HepG2 (cell line): ENCODE data around the gene ATP9A. TPM values are rescaled to one million over a fixed set of nuclear protein-coding genes. Genes with fewer than 3 reads are reported as not detected.

Source experiments
- ARID3A ChIP-seq: IDR thresholded peaks from 2 replicates; pipeline ENCODE4 v1.6.1; 2012; ENCODE audit warnings: low read depth, low read length, improper control_type of control experiment
- GRHL1 ChIP-seq: sonication (generic); formaldehyde crosslinking; conservative IDR thresholded peaks from 2 replicates; pipeline ENCODE4 v1.8.0; 2022; ENCODE audit warnings: missing genetic modification reagents
- IKZF4 ChIP-seq: sonication (generic); formaldehyde crosslinking; IDR thresholded peaks from 2 replicates; pipeline ENCODE4 v1.5.1; 2020; ENCODE audit warnings: borderline replicate concordance, mild to moderate bottlenecking, low read depth, missing genetic modification reagents; ENCODE audit errors: not compliant biosample characterization
- KDM5A ChIP-seq: fragments of 200-600 bp; sonication (generic); IDR thresholded peaks from 2 replicates; pipeline ENCODE4 v1.7.0; 2018; ENCODE audit warnings: antibody characterized with exemption, mild to moderate bottlenecking, low read length, borderline replicate concordance
- MBD4 ChIP-seq: IDR thresholded peaks from 2 replicates; pipeline ENCODE4 v1.6.1; 2012; ENCODE audit warnings: low read length, inconsistent platforms, borderline replicate concordance
- MTERF4 ChIP-seq: sonication (generic); formaldehyde crosslinking; IDR thresholded peaks from 2 replicates; pipeline ENCODE4 v1.8.0; 2023; ENCODE audit warnings: mild to moderate bottlenecking, missing genetic modification reagents
- MXD4 ChIP-seq: IDR thresholded peaks from 2 replicates; pipeline ENCODE4 v1.6.1; 2016; ENCODE audit warnings: mild to moderate bottlenecking, missing biosample characterization, missing genetic modification reagents
- NR2F6 ChIP-seq, 2 experiments: IDR thresholded peaks; 2 replicates each; pipeline ENCODE4 v1.6.1; 2016; ENCODE audit warnings: antibody characterized with exemption in 1 of 2, mild to moderate bottlenecking in 1 of 2
- PHF21A ChIP-seq: sonication (generic); formaldehyde crosslinking; IDR thresholded peaks from 2 replicates; pipeline ENCODE4 v1.5.0; 2020; ENCODE audit warnings: mild to moderate bottlenecking, missing genetic modification reagents
- SKIL ChIP-seq: sonication (generic); formaldehyde crosslinking; IDR thresholded peaks from 2 replicates; pipeline ENCODE4 v1.8.0; 2022; ENCODE audit warnings: missing genetic modification reagents, mild to moderate bottlenecking, moderate library complexity, borderline replicate concordance
- SP4 ChIP-seq: sonication (generic); formaldehyde crosslinking; IDR thresholded peaks from 2 replicates; pipeline ENCODE4 v1.8.1; 2023; ENCODE audit warnings: mild to moderate bottlenecking, missing genetic modification reagents
- U2AF1 ChIP-seq: fragments of 200-400 bp; formaldehyde crosslinking; optimal IDR thresholded peaks from 2 replicates; pipeline ENCODE3; 2017; ENCODE audit warnings: mild to moderate bottlenecking, low read depth, low read length
- YEATS2 ChIP-seq: sonication (generic); formaldehyde crosslinking; IDR thresholded peaks from 2 replicates; pipeline ENCODE4 v1.4.0; 2020; ENCODE audit warnings: missing genetic modification reagents, borderline replicate concordance
- YEATS4 ChIP-seq: sonication (generic); formaldehyde crosslinking; IDR thresholded peaks from 2 replicates; pipeline ENCODE4 v1.4.0; 2020; ENCODE audit warnings: missing genetic modification reagents, borderline replicate concordance
- ZFX ChIP-seq: sonication (generic); formaldehyde crosslinking; IDR thresholded peaks from 2 replicates; pipeline ENCODE4 v1.4.0; 2020; ENCODE audit warnings: mild to moderate bottlenecking, low read depth, missing genetic modification reagents, moderate library complexity
- ZNF639 ChIP-seq: conservative IDR thresholded peaks from 2 replicates; pipeline ENCODE4 v1.6.1; 2018; ENCODE audit warnings: missing genetic modification reagents
- ZNF691 ChIP-seq: sonication (generic); formaldehyde crosslinking; IDR thresholded peaks from 2 replicates; pipeline ENCODE4 v1.4.0; 2020; ENCODE audit warnings: missing genetic modification reagents, low read depth, mild to moderate bottlenecking, borderline replicate concordance
- ZNF790 ChIP-seq: sonication (generic); formaldehyde crosslinking; IDR thresholded peaks from 2 replicates; pipeline ENCODE4 v1.8.0; 2022; ENCODE audit warnings: missing genetic modification reagents, mild to moderate bottlenecking, borderline replicate concordance
- polyA plus RNA-seq, 8 experiments: library from polyadenylated mRNA; depleted of rRNA in 3 of 8; stranded (reverse) in 7 of 8; unstranded in 1 of 8; fragments of >200 nt; fragmentation: Illumina TruSeq in 4 of 8; extraction: Trizol in 4 of 8; gene quantifications; 2 replicates each; pipeline versions ENCODE4 v1.2.1 to v1.2.3, GENCODE V29; 2011 to 2016; ENCODE audit warnings: low read depth in 4 of 8, missing spikeins in 1 of 8, mixed read lengths in 1 of 8; ENCODE audit not compliant: insufficient read depth in 1 of 8
- total RNA-seq, 5 experiments: library from RNA; depleted of rRNA; stranded (reverse); fragments of >200 nt; fragmentation: Illumina TruSeq; extraction: Trizol; gene quantifications; 2 replicates each; pipeline ENCODE4 v1.2.3, GENCODE V29; 2016; ENCODE audit warnings: low read depth in 1 of 5

ATP9A gene
- total and polyA plus RNA-seq, 2 of the 13 experiments (the other 11 are each of a cell fraction or from before 2014, with no cell fraction given) = 11.8 to 18.5 TPM

- peak; percentile 91 for TF ChIP-seq NR2F6 (IDR thresholded peaks at IDR 0.05)
- peak; percentile 91 for TF ChIP-seq NR2F6 (CRISPR knock-in tag; IDR thresholded peaks at IDR 0.05)
- TF ChIP-seq ZFX (CRISPR knock-in tag) = 0 out of 2 replicates have a peak, but pooled peaks have one; percentile 1
- no peak for TF ChIP-seq YEATS2 (CRISPR knock-in tag)
- TF ChIP-seq ZNF790 (CRISPR knock-in tag) = no peak
- no peak for TF ChIP-seq GRHL1 (CRISPR knock-in tag)
- TF ChIP-seq PHF21A = peak; percentile 84
- no peak; the same call in 1 of the 2 replicates for TF ChIP-seq YEATS4 (CRISPR knock-in tag)
- TF ChIP-seq MBD4 = peak; percentile 91
- no peak for TF ChIP-seq IKZF4 (CRISPR knock-in tag)
- no peak for TF ChIP-seq U2AF1
- no peak for TF ChIP-seq SP4 (CRISPR knock-in tag)
- TF ChIP-seq KDM5A = peak; percentile 55; the same call in 1 of the 2 replicates
- peak; percentile 99 for TF ChIP-seq ARID3A
- no peak for TF ChIP-seq ZNF691
- TF ChIP-seq ZNF639 = no peak
- TF ChIP-seq MXD4 (CRISPR knock-in tag) = no peak
- peak; percentile 77 for TF ChIP-seq SKIL (CRISPR knock-in tag)
- TF ChIP-seq MTERF4 (CRISPR knock-in tag) = no peak
These were observed 64.5 kb downstream of the ATP9A start (continued) for GRCh38 chr20:51703400-51704287.
